ENCODE results near the gene ATP11A.
"Not testable (repeated sequence)": the region's sequence is repeated elsewhere in the genome, so short reads cannot be mapped to it uniquely, and the experiment has no call there.

ATP11A gene

DNA sequence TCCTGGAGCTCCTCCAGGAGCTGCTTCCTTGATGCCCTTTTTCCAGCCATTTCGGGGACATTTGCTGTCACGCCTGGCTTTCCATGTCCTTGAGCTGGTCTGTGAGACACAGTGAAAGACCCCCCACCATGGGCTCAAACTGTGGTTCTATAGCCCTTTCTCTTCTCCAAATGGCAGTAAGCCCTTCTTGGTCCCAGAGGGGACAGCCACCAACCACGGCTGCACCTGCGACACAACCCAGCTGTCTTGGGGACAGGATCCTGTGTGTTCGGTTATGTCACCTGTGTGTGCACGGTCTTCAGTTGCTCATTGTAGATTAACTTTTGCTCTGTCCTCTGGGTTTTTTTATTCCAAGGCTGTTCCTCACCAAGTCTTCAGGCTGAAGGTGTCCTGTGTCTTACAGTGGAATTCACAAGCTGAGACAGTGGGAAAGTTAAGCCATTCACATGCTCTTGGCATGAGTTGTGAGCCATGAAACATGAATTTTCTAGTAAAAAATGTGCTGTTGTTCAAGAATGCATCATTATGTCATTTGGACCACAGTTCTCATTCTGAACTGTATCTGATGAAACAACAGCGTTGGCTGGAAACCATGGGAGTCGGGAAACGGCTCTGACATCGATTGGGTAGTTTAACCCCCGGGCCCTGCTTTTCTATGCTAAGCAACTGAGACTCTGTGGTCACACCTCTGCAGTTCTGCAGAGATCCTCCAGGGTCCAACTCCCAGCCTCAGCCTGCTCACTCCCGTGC, 149.7 kb downstream of the ATP11A start:
- no peak for DNase-seq (ENCODE audit: low read depth in 2 of 2)

DNA sequence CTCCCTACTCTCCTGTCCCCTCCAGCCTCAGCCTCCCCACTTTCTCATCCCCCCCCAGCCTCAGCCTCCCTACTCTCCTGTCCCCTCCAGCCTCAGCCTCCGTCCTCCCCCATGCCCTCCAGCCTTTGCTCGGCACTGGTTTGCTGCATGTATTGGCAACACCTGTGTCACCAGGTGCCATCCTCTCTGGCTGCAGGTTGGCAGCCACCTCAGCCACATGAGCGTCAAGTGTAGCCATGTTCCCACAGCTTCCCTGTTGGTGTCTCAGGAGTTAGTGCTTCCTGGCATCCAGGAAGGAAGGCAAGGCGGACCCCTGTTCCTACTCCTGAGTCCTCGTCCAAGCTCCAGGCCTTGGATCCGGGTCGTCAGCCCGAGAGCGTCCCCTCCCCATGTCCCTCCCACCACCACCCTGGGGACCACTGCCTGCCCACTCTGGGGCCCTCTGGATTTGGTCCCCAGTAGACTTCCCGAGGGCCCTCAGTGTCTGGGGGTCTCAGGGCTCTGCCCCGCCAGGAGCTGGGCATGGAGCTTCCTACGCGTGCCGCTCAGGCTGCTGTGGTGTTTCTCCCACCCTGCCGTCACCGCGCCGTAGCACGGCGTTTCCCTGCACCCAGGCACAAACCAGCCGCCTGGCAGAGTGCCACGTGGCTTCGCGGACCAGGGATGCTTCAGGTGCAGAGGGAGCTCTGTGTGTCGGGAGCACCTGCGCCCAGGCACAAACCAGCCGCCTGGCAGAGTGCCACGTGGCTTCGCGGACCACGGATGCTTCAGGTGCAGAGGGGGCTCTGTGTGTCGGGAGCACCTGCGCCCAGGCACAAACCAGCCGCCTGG, 150.8 kb downstream of the ATP11A start:
- DNase-seq (ENCODE audit: low read depth in 2 of 2), result no peak

DNA sequence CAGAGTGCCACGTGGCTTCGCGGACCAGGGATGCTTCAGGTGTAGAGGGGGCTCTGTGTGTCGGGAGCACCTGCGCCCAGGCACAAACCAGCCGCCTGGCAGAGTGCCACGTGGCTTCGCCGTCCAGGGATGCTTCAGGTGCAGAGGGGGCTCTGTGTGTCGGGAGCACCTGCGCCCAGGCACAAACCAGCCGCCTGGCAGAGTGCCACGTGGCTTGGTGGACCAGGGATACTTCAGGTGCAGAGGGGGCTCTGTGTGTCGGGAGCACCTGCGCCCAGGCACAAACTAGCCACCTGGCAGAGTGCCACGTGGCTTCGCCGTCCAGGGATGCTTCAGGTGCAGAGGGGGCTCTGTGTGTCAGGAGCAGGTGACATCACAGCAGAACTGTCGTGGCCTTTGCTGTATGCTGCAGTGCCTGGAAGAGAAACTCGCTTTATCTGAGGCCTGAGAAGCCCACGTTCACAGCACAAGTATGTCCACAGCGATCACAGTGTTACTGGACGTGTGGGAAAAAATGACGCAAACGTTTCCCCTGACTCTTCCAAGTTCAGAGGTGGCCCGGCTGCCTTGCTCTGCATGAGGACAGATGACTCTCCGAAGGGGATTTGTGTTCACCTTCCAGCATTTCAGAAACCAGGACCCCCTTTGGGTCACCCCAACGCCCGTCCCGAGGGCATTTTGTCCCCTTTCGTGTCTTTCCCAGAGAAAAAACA, 151.6 kb downstream of the ATP11A start:
- not testable (repeated sequence) for DNase-seq (ENCODE audit: low read depth in 2 of 2)

DNA sequence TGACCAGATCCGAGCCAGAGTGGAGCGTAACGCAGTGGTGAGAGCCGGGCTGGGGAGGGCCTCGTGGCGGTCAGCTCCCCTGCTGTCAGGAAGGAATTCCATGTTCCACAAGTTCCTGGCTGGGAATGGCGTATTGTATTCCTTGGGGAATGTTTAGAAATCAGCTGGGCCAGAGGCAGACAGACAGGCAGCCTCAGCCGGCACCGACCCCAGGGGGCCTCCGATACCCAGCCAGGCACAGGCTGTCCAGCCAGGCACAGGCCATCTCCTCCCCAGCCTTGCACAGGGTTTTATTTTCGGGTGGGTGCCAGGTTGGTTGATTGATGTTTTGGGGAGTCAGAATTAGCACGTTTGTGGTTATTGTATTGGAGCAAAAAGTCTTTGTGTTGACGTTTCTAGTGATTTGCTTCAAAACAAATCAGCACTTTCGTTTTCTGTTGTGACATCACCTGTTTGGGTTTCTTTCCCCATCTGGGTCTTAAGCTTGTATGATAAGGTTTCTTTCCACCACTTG, 152.6 kb downstream of the ATP11A start:
- DNase-seq (ENCODE audit: low read depth in 2 of 2), result no peak

DNA sequence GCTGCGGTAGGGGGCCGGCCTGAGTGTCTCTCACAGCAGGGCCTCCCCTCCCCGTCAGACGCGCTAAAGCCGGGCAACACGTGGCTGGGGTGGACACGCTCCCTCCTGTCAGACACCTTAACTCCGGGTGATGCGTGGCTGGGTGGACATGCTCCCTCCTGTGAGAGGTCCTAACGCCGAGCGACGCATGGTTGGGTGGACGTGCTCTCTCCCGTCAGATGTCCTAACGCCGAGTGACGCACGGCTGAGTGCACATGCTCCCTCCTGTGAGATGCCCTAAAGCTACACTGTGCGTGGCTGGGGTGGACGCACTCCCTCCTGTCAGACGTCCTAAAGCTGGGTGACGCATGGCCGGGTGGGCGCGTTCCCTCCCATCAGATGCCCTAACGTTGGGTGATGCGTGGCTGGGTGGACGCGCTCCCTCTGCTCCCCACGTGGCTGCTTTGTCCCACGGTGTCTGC, 153.1 kb downstream of the ATP11A start:
- DNase-seq (ENCODE audit: low read depth in 2 of 2), result no peak

DNA sequence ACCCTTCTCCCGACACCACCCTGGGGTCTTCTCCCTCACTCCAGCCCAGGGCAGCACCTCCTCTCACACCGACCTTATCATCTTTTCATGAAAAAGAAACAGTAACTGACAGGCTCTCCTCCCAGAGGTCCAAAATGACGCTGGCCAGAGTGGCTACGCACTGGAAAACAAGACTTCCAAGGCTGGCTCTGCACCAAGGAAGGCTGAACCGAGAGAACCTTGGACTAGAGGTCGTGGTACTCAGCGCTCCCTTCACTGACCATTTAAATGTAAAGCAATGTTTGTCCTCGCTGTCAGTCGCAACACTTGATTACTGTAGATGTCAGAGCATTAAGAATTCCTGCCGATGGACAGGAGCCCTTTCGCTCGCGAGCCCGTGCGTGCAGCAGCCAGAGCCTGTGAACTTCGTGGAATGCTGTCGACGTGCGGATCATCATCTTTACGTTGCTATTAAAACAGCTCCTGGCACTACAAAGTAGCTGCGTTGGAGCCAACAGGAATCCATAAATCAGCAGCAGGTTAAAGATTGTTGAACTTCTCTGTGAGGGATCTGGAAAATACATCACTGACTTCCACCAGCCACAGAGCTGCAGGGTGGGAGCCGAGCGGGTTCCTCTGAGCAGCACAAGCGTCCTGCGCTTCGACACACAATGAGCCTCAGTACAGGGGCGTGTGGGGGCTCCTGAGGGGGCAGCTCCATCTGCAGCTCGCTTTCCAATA, 153.7 kb downstream of the ATP11A start:
- DNase-seq (ENCODE audit: low read depth in 2 of 2), result no peak

DNA sequence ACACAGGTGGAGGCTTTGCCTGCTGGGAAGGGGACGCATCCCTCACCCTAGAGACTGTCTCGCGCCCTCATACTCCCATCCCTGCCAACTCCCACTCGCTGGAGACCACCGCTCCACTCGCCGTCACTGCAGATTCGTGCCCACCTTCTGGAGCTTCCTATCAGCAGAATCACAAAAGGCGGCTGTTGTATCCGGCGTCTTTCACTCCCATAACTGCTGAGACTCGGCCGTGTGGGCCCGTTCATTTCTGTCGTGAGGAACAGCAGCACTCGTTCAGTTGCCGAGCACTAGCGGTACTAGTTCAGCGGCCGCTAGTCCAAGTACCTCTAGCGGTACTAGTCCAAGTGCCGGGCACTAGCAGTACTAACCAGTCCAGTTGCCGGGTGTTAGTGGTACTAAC, 154.6 kb downstream of the ATP11A start:
- DNase-seq (ENCODE audit: low read depth in 2 of 2), result no peak

DNA sequence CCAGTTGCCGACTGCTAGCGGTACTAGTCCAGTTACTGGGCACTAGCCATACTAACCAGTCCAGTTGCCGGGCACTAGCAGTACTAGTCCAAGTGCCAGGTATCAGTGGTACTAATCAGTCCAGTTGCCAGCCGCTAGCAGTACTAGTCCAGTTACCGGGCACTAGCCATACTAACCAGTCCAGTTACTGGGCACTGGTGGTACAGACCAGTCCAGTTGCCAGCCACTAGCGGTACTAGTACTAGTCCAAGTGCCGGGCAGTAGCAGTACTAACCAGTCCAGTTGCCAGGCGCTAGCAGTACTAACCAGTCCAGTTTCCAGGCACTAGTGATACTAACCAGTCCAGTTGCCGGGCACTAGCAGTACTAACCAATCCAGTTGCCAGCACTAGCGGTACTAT, 155.0 kb downstream of the ATP11A start:
- DNase-seq (ENCODE audit: low read depth in 2 of 2), result no peak

DNA sequence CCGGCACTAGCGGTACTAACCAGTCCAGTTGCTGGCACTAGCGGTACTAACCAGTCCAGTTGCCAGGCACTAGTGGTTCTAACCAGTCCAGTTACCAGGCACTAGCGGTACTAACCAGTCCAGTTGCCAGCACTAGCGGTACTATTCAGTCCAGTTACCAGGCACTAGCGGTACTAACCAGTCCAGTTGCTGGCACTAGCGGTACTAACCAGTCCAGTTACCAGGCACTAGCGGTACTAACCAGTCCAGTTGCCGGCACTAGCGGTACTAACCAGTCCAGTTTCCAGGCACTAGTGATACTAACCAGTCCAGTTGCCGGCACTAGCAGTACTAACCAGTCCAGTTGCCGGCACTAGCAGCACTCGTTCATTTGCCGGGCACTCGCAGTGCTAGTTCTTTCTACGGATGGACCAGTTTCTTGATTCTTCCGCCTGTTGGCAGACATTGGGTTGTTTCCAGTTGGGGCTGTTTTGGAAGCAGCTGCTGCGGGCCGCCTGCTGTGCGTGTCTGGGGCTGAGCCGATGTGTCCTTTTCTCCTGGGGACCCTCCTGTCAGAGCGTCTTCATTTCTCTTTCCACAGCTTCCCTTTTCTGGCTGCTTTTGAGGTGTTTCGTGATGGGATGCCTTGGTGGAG, 155.8 kb downstream of the ATP11A start:
- no peak for DNase-seq (ENCODE audit: low read depth in 2 of 2)

DNA sequence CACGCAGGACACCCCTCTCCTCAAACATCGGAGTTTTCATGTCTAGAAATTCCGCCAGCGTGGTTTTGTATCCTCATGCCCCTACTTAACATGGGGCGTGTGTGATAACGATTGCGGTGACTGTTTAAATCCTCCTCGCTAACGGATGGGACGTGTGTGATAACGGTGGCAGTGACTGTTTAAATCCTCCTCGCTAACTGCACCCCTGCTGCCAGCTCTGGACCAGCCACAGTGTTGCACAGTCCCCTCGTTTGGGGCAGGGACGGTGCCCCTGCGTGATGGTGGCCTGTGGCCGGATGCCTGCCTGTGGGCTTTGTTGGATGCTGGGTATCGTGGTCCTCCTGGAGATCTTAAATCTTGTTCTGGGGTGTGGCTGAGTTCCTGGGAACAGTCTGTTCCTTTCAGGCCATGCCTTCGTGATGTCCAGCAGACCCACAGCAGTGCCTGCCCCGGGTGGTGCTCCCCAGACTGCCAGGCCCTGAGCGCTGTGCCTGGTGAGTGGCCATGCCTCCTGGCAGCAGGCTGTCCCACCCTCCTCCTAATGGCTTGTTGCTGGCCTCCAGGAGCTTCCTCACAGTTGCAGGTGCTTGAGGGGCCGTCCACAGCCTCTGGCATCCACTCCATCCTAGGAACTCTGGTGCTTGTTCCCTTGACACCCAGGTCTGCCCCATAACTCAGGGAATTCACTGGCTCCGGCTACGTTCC, 156.7 kb downstream of the ATP11A start:
- DNase-seq (ENCODE audit: low read depth in 2 of 2), result no peak

DNA sequence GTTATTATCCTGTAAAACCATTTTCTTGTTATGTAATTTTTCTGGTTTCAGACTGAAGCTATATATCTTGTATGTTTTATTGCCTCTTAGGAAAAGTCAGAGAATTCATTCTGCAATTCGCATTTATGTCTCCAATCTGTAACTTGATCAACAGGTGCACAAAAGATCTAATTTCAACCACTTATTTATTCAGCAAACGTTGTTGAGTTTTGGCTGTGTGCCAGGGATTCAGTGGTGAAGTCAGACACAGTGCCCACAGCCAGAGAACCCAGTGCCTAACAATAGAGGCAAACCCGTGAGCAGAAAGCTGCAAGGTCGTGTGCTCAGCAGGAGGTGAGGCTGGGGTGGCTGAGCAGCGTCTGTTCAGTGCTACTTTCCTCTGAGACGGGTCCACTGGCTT, 159.7 kb downstream of the ATP11A start:
- no peak for DNase-seq (ENCODE audit: low read depth in 2 of 2)

DNA sequence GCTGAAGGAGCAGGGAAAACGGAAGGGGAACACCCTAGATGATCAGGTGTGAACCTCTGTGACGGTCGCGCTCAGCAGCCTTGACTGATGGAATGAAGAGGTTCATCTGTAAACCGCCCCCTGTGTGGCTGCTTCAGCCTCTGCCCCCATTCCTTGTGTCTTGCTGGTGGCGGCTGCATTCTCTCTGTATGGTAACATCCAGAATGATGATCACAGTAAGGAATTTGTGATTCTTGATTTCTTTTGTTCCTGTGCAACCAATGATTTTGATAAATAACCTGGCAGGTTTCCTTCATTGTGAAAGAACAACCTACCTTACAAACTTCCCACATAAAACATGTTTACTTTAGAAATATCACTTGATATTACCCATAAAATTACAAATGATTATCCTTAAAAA, 160.4 kb downstream of the ATP11A start:
- no peak for DNase-seq (ENCODE audit: low read depth in 2 of 2)

DNA sequence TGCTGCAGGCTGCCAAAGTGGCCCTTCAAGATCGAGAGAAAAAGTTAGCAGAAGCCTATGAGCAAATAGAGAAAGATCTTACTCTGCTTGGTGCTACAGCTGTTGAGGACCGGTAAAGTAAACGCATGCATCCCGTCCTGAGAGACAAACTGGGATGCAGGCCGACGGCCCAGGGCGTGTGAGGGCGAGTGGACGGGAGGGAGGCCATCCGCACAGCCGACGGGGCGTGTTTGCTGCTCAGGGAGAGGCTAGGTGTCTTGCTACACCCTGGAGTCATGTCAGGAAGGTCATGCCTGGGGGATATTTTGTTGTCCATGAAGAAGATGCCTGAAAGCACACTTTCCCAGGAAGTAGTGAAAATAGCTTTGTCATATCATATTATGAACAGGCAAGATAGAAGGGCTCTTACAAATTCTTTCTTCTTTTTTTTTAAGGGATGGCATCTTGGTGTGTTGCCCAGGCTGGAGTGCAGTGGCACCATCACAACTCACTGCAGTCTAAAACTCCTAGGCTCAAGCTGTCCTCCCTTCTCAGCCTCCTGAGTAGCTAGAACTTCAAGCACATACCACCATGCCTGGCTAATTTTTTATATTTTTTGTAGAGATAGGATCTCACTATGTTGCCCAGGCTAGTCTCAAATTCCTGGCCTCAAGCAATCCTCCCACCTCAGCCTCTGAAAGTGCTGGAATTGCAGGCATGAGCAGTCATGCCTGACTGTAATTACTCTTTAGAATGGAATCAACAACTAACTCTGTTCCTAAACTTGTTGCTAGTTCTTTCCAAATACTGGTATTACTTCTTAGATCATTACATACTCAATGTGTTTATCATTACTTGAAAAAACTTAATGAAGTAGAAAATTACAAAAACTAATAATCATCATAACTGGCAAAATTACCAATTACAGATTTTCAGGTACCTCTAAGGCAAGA, 161.5 kb downstream of the ATP11A start:
- no peak for DNase-seq (ENCODE audit: low read depth in 2 of 2)

DNA sequence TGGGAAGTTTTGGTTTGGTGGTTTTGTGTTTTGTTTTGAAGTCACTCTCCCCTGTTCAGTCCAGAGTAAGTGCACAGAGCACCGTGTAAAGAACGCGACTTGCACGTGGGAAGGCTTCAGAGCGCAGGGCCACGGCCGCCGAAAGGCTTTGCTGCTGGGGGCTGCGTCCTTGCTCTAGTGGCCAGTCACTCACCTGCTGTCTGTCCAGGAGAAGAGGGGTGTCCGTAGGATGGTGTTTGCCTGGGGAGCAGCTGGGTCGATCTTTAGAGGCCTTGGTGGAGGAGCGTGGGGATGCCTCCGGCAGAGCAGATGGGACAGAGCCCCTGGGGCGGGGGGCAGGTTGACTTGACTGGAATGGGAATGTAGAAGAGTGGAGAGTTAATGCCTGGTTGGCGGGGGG, 162.6 kb downstream of the ATP11A start:
- no peak for DNase-seq (ENCODE audit: low read depth in 2 of 2)

DNA sequence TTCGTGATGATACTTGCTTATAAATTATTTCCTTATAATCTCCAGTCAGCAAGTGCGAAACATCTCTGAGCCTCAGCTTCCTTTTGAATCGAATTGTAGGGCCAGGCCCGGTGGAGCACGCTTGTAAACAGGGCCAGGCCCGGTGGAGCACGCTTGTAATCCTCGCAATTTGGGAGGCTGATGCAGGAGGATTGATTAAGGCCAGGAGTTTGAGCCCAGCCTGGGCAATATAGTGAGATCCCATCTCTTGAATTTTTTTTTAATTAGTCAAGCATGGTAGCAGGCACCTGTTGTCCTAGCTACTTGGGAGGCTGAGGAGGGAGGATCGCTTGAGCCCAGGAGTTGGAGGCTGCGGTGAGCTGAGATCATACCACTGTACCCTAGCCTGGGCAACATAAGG, 163.0 kb downstream of the ATP11A start:
- no peak for DNase-seq (ENCODE audit: low read depth in 2 of 2)

DNA sequence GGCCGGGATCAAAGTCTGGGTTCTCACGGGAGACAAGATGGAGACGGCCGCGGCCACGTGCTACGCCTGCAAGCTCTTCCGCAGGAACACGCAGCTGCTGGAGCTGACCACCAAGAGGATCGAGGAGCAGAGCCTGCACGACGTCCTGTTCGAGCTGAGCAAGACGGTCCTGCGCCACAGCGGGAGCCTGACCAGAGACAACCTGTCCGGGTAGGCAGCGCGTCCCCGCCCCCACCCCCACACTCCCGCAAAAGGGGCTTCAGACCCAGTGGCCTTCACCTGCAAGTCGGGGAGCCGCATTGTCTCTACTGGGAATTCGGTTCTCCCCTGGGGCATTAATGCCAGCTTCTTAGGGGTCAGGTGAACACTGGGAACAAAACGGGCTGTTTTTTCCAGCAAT, 164.5 kb downstream of the ATP11A start:
- DNase-seq (ENCODE audit: low read depth in 2 of 2), result no peak

DNA sequence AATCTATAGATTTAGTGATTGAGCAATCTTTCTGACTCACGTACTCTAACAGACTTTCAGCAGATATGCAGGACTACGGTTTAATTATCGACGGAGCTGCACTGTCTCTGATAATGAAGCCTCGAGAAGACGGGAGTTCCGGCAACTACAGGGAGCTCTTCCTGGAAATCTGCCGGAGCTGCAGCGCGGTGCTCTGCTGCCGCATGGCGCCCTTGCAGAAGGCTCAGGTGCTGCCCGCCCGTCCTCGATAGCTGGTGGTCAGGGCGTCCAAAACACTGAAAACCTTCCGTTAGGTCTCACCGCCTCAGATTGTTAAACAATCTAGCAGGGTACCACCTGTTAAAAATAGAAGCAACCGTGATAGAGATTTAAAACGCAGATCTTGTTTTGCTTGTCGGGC, 166.0 kb downstream of the ATP11A start:
- no peak for DNase-seq (ENCODE audit: low read depth in 2 of 2)

DNA sequence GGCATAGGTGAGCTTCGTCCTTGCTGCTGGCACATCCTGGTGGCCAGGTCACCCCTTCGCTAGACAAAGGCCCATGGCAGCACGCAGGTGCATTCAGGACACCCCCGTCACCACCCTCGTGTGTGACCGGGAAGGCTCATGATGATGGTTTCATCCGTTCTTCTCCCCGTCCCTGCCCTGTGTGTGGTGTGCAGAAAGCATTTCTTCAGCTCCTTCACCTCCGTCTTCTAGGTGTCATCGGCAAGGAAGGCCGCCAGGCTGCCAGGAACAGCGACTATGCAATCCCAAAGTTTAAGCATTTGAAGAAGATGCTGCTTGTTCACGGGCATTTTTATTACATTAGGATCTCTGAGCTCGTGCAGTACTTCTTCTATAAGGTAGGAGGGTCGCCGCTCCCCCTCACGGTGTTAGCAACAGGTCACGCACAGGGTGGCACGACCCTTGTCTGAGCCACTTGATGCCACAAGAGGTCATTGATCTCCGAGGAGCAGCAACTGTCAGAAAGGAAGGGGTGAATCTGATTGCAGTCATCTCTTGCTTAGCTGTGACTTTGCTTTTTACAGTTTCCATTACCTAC, 168.2 kb downstream of the ATP11A start:
- DNase-seq (ENCODE audit: low read depth in 2 of 2), result no peak
